Left renal pelvis (tissue), 4 donors: ENCODE measurements around the gene MBD5. TPM values are rescaled to one million over a fixed set of nuclear protein-coding genes. Genes with fewer than 3 reads are reported as not detected.

Experiments
- polyA plus RNA-seq, 4 donors: library from polyadenylated mRNA; unstranded; fragments of 120-200 nt; gene quantifications; one replicate each; pipeline ENCODE4 v1.2.1, GENCODE V29; 2013; ENCODE audit not compliant: insufficient read length in 4 of 4

The MBD5 gene
- polyA plus RNA-seq, 4 donors: 43.9 to 53.8 (median 52.2) TPM

Other genes with a start within 250 kb of the MBD5 start
- gene ACVR2A, start 176.1 kb upstream of the MBD5 start, polyA plus RNA-seq: 10 to 100 TPM; 18.4 to 28.9 (median 26.9) TPM
- 100 to 1,000 TPM in 3 of 4 donors, 10 to 100 TPM in 1; 73.7 to 141 (median 127) TPM for gene ORC4, start 354 bp upstream of the MBD5 start, polyA plus RNA-seq